B cell (primary cell): ENCODE measurements around the gene CCDC14. TPM values are rescaled to one million over a fixed set of nuclear protein-coding genes. Genes with fewer than 3 reads are reported as not detected.

Source experiments
- ATAC-seq: fragments of 200-7000 bp; cut with Tn5 transposase; one replicate; pipeline ENCODE4 v1.10.0; 2021; ENCODE audit warnings: low read depth, mild to moderate bottlenecking, moderate number of reproducible peaks, moderate library complexity
- CTCF ChIA-PET: fragments of 350-600 bp; sonication (Branson Sonifier 250); formaldehyde crosslinking; loops from one replicate; lab custom pipeline; 2021; ENCODE audit warnings: antibody characterized with exemption, inconsistent platforms; lab: Charles Lee
- POLR2A ChIA-PET: fragments of 350-600 bp; sonication (Branson Sonifier 250); formaldehyde crosslinking; loops from one replicate; lab custom pipeline; 2021; ENCODE audit warnings: antibody characterized with exemption; lab: Charles Lee
- DNase-seq: peaks from one replicate; pipeline ENCODE4 v3.0.0; 2013
- H2AFZ ChIP-seq: 2 replicates; pipeline ENCODE4 v1.6.1; 2012; ENCODE audit warnings: mild to moderate bottlenecking, low read depth, low read length; ENCODE audit not compliant: insufficient read depth, poor library complexity, severe bottlenecking
- H3K27ac ChIP-seq, 2 donors: 1 replicate in 1 of 2; 2 replicates in 1 of 2; pipeline ENCODE4 v1.5.1; 2012 to 2013; ENCODE audit warnings: low read length in 2 of 2, mild to moderate bottlenecking in 2 of 2, moderate library complexity in 1 of 2
- H3K27me3 ChIP-seq, 4 experiments: fragments of 200-600 bp in 1 of 4; sonication (generic) in 1 of 4; replicated peaks in 1 of 4; 1 replicate in 2 of 4; 2 replicates in 2 of 4; pipeline versions ENCODE4 v1.6.1 to v1.7.0; 2013 to 2016; ENCODE audit warnings: low read length in 3 of 4, mild to moderate bottlenecking in 2 of 4, mixed read lengths in 1 of 4, moderate library complexity in 1 of 4; ENCODE audit not compliant: insufficient read depth in 4 of 4, control insufficient read depth in 3 of 4; ENCODE audit errors: control extremely low read depth in 1 of 4
- H3K36me3 ChIP-seq, 2 experiments: replicated peaks in 1 of 2; 1 replicate in 1 of 2; 2 replicates in 1 of 2; pipeline versions ENCODE4 v1.6.1 to v1.7.1; 2013; ENCODE audit warnings: low read length in 1 of 2; ENCODE audit not compliant: insufficient read depth in 2 of 2, control insufficient read depth in 1 of 2; ENCODE audit errors: control extremely low read depth in 1 of 2, extremely low read depth in 1 of 2
- H3K4me1 ChIP-seq, 2 donors: fragments of 200-600 bp in 1 of 2; sonication (generic) in 1 of 2; 1 replicate in 1 of 2; 2 replicates in 1 of 2; pipeline versions ENCODE4 v1.5.1 to v1.6.1; 2013 to 2017; ENCODE audit warnings: low read length in 2 of 2; ENCODE audit not compliant: control insufficient read depth in 2 of 2, insufficient read depth in 2 of 2
- H3K4me2 ChIP-seq: replicated peaks from 2 replicates; pipeline ENCODE3; 2012; ENCODE audit warnings: mild to moderate bottlenecking, low read depth, low read length; ENCODE audit not compliant: poor library complexity, severe bottlenecking
- H3K4me3 ChIP-seq, 5 experiments: fragments of 200-600 bp in 1 of 5; sonication (generic) in 1 of 5; 1 replicate in 3 of 5; 2 replicates in 2 of 5; pipeline versions ENCODE4 v1.5.1 to v1.7.0; 2011 to 2016; ENCODE audit warnings: low read length in 4 of 5, mild to moderate bottlenecking in 4 of 5, low read depth in 2 of 5, control low read depth in 1 of 5, moderate library complexity in 1 of 5; ENCODE audit not compliant: insufficient read depth in 1 of 5; ENCODE audit errors: control extremely low read depth in 1 of 5, extremely low read depth in 1 of 5
- H3K79me2 ChIP-seq: fragments of 200-600 bp; sonication (generic); one replicate; pipeline ENCODE4 v1.6.0; 2016; ENCODE audit warnings: low read length; ENCODE audit not compliant: control insufficient read depth, insufficient read depth
- H3K9ac ChIP-seq: fragments of 200-600 bp; sonication (generic); 2 replicates; pipeline ENCODE4 v1.6.1; 2017; ENCODE audit warnings: mild to moderate bottlenecking, low read length, moderate library complexity
- H3K9me3 ChIP-seq, 3 donors: one replicate each; pipeline versions ENCODE4 v1.6.1 to v1.7.1; 2013; ENCODE audit warnings: low read length in 2 of 3; ENCODE audit not compliant: control insufficient read depth in 2 of 3, insufficient read depth in 1 of 3; ENCODE audit errors: control extremely low read depth in 1 of 3
- H4K20me1 ChIP-seq: 2 replicates; pipeline ENCODE4 v1.6.0; 2012; ENCODE audit warnings: mild to moderate bottlenecking, low read length; ENCODE audit not compliant: insufficient read depth, control insufficient read depth, poor library complexity, severe bottlenecking
- H3K27ac Mint-ChIP-seq: one replicate; pipeline ENCODE4 v1.8.0; 2021; ENCODE audit warnings: mixed read lengths
- H3K27me3 Mint-ChIP-seq: one replicate; pipeline ENCODE4 v1.8.0; 2021; ENCODE audit warnings: mixed read lengths
- H3K4me1 Mint-ChIP-seq: one replicate; pipeline ENCODE4 v1.8.0; 2021; ENCODE audit warnings: mixed read lengths
- H3K4me3 Mint-ChIP-seq: one replicate; pipeline ENCODE4 v1.8.0; 2021; ENCODE audit warnings: mixed read lengths
- H3K9me3 Mint-ChIP-seq: one replicate; pipeline ENCODE4 v1.8.0; 2022; ENCODE audit warnings: mixed read lengths; ENCODE audit not compliant: insufficient read depth
- EZH2 ChIP-seq: IDR thresholded peaks from 2 replicates; pipeline ENCODE4 v1.6.1; 2012; ENCODE audit warnings: borderline replicate concordance, low read depth, mild to moderate bottlenecking, moderate library complexity, low read length; ENCODE audit not compliant: insufficient read depth, poor library complexity, severe bottlenecking
- WGBS: methylation state at CpG from one replicate; pipeline ENCODE4 v1.1.5; 2013; ENCODE audit warnings: missing lambda C conversion rate; ENCODE audit not compliant: insufficient coverage; 5-methylcytosine and 5-hydroxymethylcytosine counted together
- intact Hi-C: fragments of 100-400 bp; cut with micrococcal nuclease; formaldehyde crosslinking; loops from one replicate; pipeline ENCODE4 v1.10.0; 2022
- polyA plus RNA-seq: library from polyadenylated mRNA; depleted of rRNA; stranded (reverse); fragments of >200 nt; gene quantifications from 2 replicates; pipeline ENCODE4 v1.2.3, GENCODE V29; 2012
- total RNA-seq, 2 donors: library from RNA; stranded (reverse); fragments of 120-200 nt in 1 of 2; gene quantifications; 1 replicate in 1 of 2; 2 replicates in 1 of 2; pipeline versions ENCODE4 v1.2.3 to v1.2.4, GENCODE V29; 2013 to 2022
- TF ChIP-seq, protein P1 (sequence below): fragments of 200-600 bp; IDR thresholded peaks from one replicate; pipeline ENCODE4 v1.8.0; 2022; ENCODE audit warnings: antibody characterized with exemption, mild to moderate bottlenecking

CCDC14 gene
- total and polyA plus RNA-seq, 2 donors (not counting 1 experiment from before 2014, with no cell fraction given), result 35.3 to 54.2 TPM

DNA sequence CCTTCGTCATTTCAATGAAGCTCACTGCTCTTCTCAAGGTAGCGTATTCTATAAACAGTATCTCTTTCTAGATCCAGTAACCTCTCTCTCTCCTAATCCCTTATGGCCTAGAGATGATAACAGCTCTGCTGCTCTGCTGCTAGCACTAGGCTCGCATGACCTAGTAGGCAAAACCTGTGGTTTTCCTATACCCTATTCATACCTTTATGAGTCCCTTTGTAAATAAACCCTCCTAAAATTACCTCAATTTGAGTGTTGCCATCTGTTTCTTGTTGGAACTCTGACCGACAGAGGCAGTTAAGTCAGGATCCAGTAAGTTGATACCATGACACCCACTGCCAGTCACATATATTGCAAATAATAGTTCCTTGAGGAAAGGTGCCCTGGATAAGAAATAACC lies 7.3 kb downstream of the CCDC14 start:
- no peaks in the 10 kb centered on the region for H3K27me3 ChIP-seq
- peak; percentile 9 for DNase-seq
- Mint-ChIP-seq H3K9me3 (no peaks in the 10 kb centered on the region), H3K4me1 (peaks cover 11% of the 10 kb centered on the region), H3K27ac (no peak overlapping the region), H3K4me3 (no peak overlapping the region), H3K27me3 (no peaks in the 10 kb centered on the region)
- H3K27ac ChIP-seq, result no peak overlapping the region
- no peak overlapping the region for H3K4me3 ChIP-seq
- H3K9ac ChIP-seq, result no peak overlapping the region
- POLR2A ChIA-PET, result no interaction called here
- intact Hi-C loops, result no loop called here
- ATAC-seq, result peak; percentile 51
- H2AFZ ChIP-seq, result no peak overlapping the region
- TF ChIP-seq EZH2, result no peak
- TF ChIP-seq, protein P1, sequence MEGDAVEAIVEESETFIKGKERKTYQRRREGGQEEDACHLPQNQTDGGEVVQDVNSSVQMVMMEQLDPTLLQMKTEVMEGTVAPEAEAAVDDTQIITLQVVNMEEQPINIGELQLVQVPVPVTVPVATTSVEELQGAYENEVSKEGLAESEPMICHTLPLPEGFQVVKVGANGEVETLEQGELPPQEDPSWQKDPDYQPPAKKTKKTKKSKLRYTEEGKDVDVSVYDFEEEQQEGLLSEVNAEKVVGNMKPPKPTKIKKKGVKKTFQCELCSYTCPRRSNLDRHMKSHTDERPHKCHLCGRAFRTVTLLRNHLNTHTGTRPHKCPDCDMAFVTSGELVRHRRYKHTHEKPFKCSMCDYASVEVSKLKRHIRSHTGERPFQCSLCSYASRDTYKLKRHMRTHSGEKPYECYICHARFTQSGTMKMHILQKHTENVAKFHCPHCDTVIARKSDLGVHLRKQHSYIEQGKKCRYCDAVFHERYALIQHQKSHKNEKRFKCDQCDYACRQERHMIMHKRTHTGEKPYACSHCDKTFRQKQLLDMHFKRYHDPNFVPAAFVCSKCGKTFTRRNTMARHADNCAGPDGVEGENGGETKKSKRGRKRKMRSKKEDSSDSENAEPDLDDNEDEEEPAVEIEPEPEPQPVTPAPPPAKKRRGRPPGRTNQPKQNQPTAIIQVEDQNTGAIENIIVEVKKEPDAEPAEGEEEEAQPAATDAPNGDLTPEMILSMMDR, result no peak
- 81% methylated on average over 3 of the region's 4 CpGs for WGBS
- no peaks in the 10 kb centered on the region for H3K9me3 ChIP-seq
- peaks cover 3 to 6% of the 10 kb centered on the region in 2 experiments for H3K36me3 ChIP-seq
- CTCF ChIA-PET, result no interaction called here
- H3K4me2 ChIP-seq, result no peak overlapping the region
- H4K20me1 ChIP-seq, result no peaks in the 10 kb centered on the region
- H3K79me2 ChIP-seq, result no peaks in the 10 kb centered on the region
- peaks cover 5 to 8% of the 10 kb centered on the region in 2 donors for H3K4me1 ChIP-seq

- H3K79me2 ChIP-seq, result no peaks in the 10 kb centered on the region
- H3K4me3 ChIP-seq, result no peak overlapping the region
- POLR2A ChIA-PET, result no interaction called here
- no peak overlapping the region for H2AFZ ChIP-seq
- Mint-ChIP-seq H3K27ac (no peak overlapping the region), H3K4me1 (peaks cover 8% of the 10 kb centered on the region), H3K27me3 (no peaks in the 10 kb centered on the region), H3K4me3 (no peak overlapping the region), H3K9me3 (no peaks in the 10 kb centered on the region)
- peaks cover 5 to 8% of the 10 kb centered on the region in 2 donors for H3K4me1 ChIP-seq
- CTCF ChIA-PET, result no interaction called here
- H3K9me3 ChIP-seq, result no peaks in the 10 kb centered on the region
- TF ChIP-seq EZH2, result no peak
- TF ChIP-seq, protein P1, result no peak
- H3K27me3 ChIP-seq, result no peaks in the 10 kb centered on the region
- H3K36me3 ChIP-seq, result peaks cover 3 to 10% of the 10 kb centered on the region in 2 experiments
- no peak overlapping the region for H3K9ac ChIP-seq
- H3K27ac ChIP-seq, result no peak overlapping the region
- no peaks in the 10 kb centered on the region for H4K20me1 ChIP-seq
- no peak overlapping the region for H3K4me2 ChIP-seq
- DNase-seq (no peak), ATAC-seq (no peak)
- WGBS, result 100% methylated on average over 4 of the region's 4 CpGs
- intact Hi-C loops, result no loop called here
Observed at GRCh38 chr3:123952844-123953520, 8.0 kb downstream of the CCDC14 start.
